CD4-positive, CD25-positive, alpha-beta regulatory T cell (primary cell): ENCODE results near the gene RNF213. TPM values are rescaled to one million over a fixed set of nuclear protein-coding genes. Genes with fewer than 3 reads are reported as not detected.

Source experiments
- ATAC-seq, 2 donors: fragments of 150-1000 bp; cut with Tn5 transposase; one replicate each; pipeline ENCODE4 v1.10.0; 2021; ENCODE audit warnings: low read depth in 2 of 2, moderate number of reproducible peaks in 2 of 2, moderate library complexity in 1 of 2
- DNase-seq, 3 donors: peaks; one replicate each; pipeline versions ENCODE4 v3.0.0 to v3.0.0-alpha.2; 2012 to 2022; ENCODE audit warnings: mixed read lengths in 1 of 3
- H3K27ac ChIP-seq: one replicate; pipeline ENCODE4 v1.7.0; 2013; ENCODE audit warnings: mild to moderate bottlenecking, low read length; ENCODE audit not compliant: insufficient read depth, poor library complexity, severe bottlenecking
- H3K27me3 ChIP-seq: one replicate; pipeline ENCODE4 v1.7.0; 2013; ENCODE audit warnings: low read length; ENCODE audit not compliant: control insufficient read depth, insufficient read depth
- H3K36me3 ChIP-seq: one replicate; pipeline ENCODE4 v1.7.0; 2013; ENCODE audit warnings: mild to moderate bottlenecking, low read length, moderate library complexity; ENCODE audit not compliant: control insufficient read depth, insufficient read depth
- H3K4me1 ChIP-seq: 2 replicates; pipeline ENCODE4 v1.7.0; 2013; ENCODE audit warnings: mild to moderate bottlenecking, low read length; ENCODE audit not compliant: insufficient read depth, control insufficient read depth, poor library complexity, severe bottlenecking
- H3K4me3 ChIP-seq: one replicate; pipeline ENCODE4 v1.7.0; 2013; ENCODE audit warnings: low read depth, mild to moderate bottlenecking, low read length, moderate library complexity
- H3K9me3 ChIP-seq, 2 experiments: 1 replicate in 1 of 2; 2 replicates in 1 of 2; pipeline ENCODE4 v1.7.0; 2013; ENCODE audit warnings: low read length in 2 of 2, mild to moderate bottlenecking in 1 of 2, moderate library complexity in 1 of 2; ENCODE audit not compliant: control insufficient read depth in 2 of 2
- H3K27ac Mint-ChIP-seq, 3 donors: one replicate each; pipeline ENCODE4 v1.8.0; 2020 to 2022; ENCODE audit warnings: mild to moderate bottlenecking in 3 of 3, mixed read lengths in 3 of 3, moderate library complexity in 2 of 3
- H3K27me3 Mint-ChIP-seq: one replicate; pipeline ENCODE4 v1.8.0; 2022; ENCODE audit warnings: mild to moderate bottlenecking, mixed read lengths
- H3K36me3 Mint-ChIP-seq: one replicate; pipeline ENCODE4 v1.8.0; 2020; ENCODE audit warnings: mixed read lengths
- H3K4me1 Mint-ChIP-seq, 4 donors: one replicate each; pipeline ENCODE4 v1.8.0; 2020 to 2022; ENCODE audit warnings: mixed read lengths in 4 of 4, mild to moderate bottlenecking in 1 of 4
- H3K4me3 Mint-ChIP-seq, 4 donors: one replicate each; pipeline ENCODE4 v1.8.0; 2020 to 2022; ENCODE audit warnings: mild to moderate bottlenecking in 4 of 4, mixed read lengths in 4 of 4, moderate library complexity in 3 of 4
- H3K9me3 Mint-ChIP-seq, 7 donors: one replicate each; pipeline ENCODE4 v1.8.0; 2020 to 2022; ENCODE audit warnings: mixed read lengths in 7 of 7, mild to moderate bottlenecking in 3 of 7, moderate library complexity in 2 of 7
- polyA plus RNA-seq, 4 donors: library from polyadenylated mRNA; unstranded; fragments of 300-500 nt; fragmentation: Illumina TruSeq; gene quantifications; one replicate each; pipeline ENCODE4 v1.2.3, GENCODE V29; 2021
- total RNA-seq: library from RNA; stranded (reverse); gene quantifications from one replicate; pipeline ENCODE4 v1.2.3, GENCODE V29; 2022

Gene RNF213
- total and polyA plus RNA-seq, 5 donors from 2014 or later = 27.6 to 666 (median 32.4) TPM

- Histone ChIP-seq H3K27ac (no peak overlapping the region), H3K36me3 (peaks cover 78% of the 10 kb centered on the region), H3K27me3 (no peaks in the 10 kb centered on the region), H3K9me3 (peaks cover 0 to 2% of the 10 kb centered on the region in 2 experiments), H3K4me1 (no peaks in the 10 kb centered on the region), H3K4me3 (no peak overlapping the region)
- Mint-ChIP-seq H3K27ac (no peak overlapping the region), H3K4me3 (peak overlapping the region in 1 of 4 donors; percentile 11), H3K9me3 (peaks cover 0 to 7% (median 0%) of the 10 kb centered on the region in 7 donors), H3K4me1 (peaks cover 6 to 17% (median 14%) of the 10 kb centered on the region in 4 donors), H3K36me3 (peaks cover 71% of the 10 kb centered on the region), H3K27me3 (no peaks in the 10 kb centered on the region)
- ATAC-seq (no peak), DNase-seq (no peak)
These were observed 58.8 kb downstream of the RNF213 start for GRCh38 chr17:80319262-80319998.

GRCh38 chr17:80319999-80320344 lies 59.3 kb downstream of the RNF213 start:
- Histone ChIP-seq H3K9me3 (peaks cover 0 to 2% of the 10 kb centered on the region in 2 experiments), H3K36me3 (peaks cover 83% of the 10 kb centered on the region), H3K4me1 (no peaks in the 10 kb centered on the region), H3K27me3 (no peaks in the 10 kb centered on the region), H3K27ac (no peak overlapping the region), H3K4me3 (no peak overlapping the region)
- peaks cover 0 to 7% (median 0%) of the 10 kb centered on the region in 7 donors for H3K9me3 Mint-ChIP-seq
- peaks cover 75% of the 10 kb centered on the region for H3K36me3 Mint-ChIP-seq
- H3K27ac Mint-ChIP-seq = no peak overlapping the region
- no peak overlapping the region for H3K4me3 Mint-ChIP-seq
- no peaks in the 10 kb centered on the region for H3K27me3 Mint-ChIP-seq
- DNase-seq (no peak), ATAC-seq (no peak)
- peaks cover 6 to 18% (median 15%) of the 10 kb centered on the region in 4 donors for H3K4me1 Mint-ChIP-seq

- Histone ChIP-seq H3K4me3 (no peak overlapping the region), H3K4me1 (no peaks in the 10 kb centered on the region), H3K9me3 (peaks cover 0 to 2% of the 10 kb centered on the region in 2 experiments), H3K27me3 (no peaks in the 10 kb centered on the region), H3K36me3 (peaks cover 87% of the 10 kb centered on the region), H3K27ac (no peak overlapping the region)
- Mint-ChIP-seq H3K4me3 (no peak overlapping the region), H3K4me1 (peaks cover 6 to 18% (median 15%) of the 10 kb centered on the region in 4 donors), H3K36me3 (peaks cover 80% of the 10 kb centered on the region), H3K9me3 (peaks cover 0 to 7% (median 0%) of the 10 kb centered on the region in 7 donors), H3K27me3 (no peaks in the 10 kb centered on the region), H3K27ac (no peak overlapping the region)
- DNase-seq (no peak), ATAC-seq (no peak)
These were observed 59.8 kb downstream of the RNF213 start for GRCh38 chr17:80320496-80320895.

- Mint-ChIP-seq H3K4me1 (peaks cover 2 to 12% (median 10%) of the 10 kb centered on the region in 4 donors), H3K27me3 (no peaks in the 10 kb centered on the region), H3K27ac (no peak overlapping the region), H3K4me3 (no peak overlapping the region), H3K9me3 (peaks cover 0 to 7% (median 0%) of the 10 kb centered on the region in 7 donors), H3K36me3 (peaks cover 78% of the 10 kb centered on the region)
- H3K9me3 ChIP-seq = peaks cover 0 to 2% of the 10 kb centered on the region in 2 experiments
- H3K27ac ChIP-seq = no peak overlapping the region
- H3K4me1 ChIP-seq = no peaks in the 10 kb centered on the region
- no peak overlapping the region for H3K4me3 ChIP-seq
- H3K36me3 ChIP-seq = peaks cover 88% of the 10 kb centered on the region
- ATAC-seq (no peak), DNase-seq (no peak)
- H3K27me3 ChIP-seq = no peaks in the 10 kb centered on the region
These were observed 62.2 kb downstream of the RNF213 start for GRCh38 chr17:80322864-80323263.

- Mint-ChIP-seq H3K9me3 (peaks cover 0 to 7% (median 0%) of the 10 kb centered on the region in 7 donors), H3K4me3 (no peak overlapping the region), H3K4me1 (peaks cover 2 to 12% (median 11%) of the 10 kb centered on the region in 4 donors), H3K36me3 (peaks cover 84% of the 10 kb centered on the region), H3K27ac (peak overlapping the region in 1 of 3 donors; percentile 32), H3K27me3 (no peaks in the 10 kb centered on the region)
- DNase-seq (no peak), ATAC-seq (no peak)
- H3K4me1 ChIP-seq = no peaks in the 10 kb centered on the region
- peaks cover 92% of the 10 kb centered on the region for H3K36me3 ChIP-seq
- H3K27me3 ChIP-seq = no peaks in the 10 kb centered on the region
- peaks cover 0 to 2% of the 10 kb centered on the region in 2 experiments for H3K9me3 ChIP-seq
- no peak overlapping the region for H3K27ac ChIP-seq
- H3K4me3 ChIP-seq = no peak overlapping the region
These were observed 63.3 kb downstream of the RNF213 start for GRCh38 chr17:80323982-80324381.

GRCh38 chr17:80327518-80327917 lies 66.9 kb downstream of the RNF213 start:
- H3K27ac ChIP-seq = no peak overlapping the region
- no peaks in the 10 kb centered on the region for H3K27me3 Mint-ChIP-seq
- peak overlapping the region in 1 of 3 donors; percentile 50 for H3K27ac Mint-ChIP-seq
- peaks cover 2 to 8% (median 6%) of the 10 kb centered on the region in 4 donors for H3K4me1 Mint-ChIP-seq
- H3K4me3 Mint-ChIP-seq = no peak overlapping the region
- H3K36me3 ChIP-seq = peaks cover 95% of the 10 kb centered on the region
- ATAC-seq = no peak
- peaks cover 0 to 2% of the 10 kb centered on the region in 2 experiments for H3K9me3 ChIP-seq
- H3K4me1 ChIP-seq = no peaks in the 10 kb centered on the region
- H3K4me3 ChIP-seq = no peak overlapping the region
- peaks cover 0 to 7% (median 0%) of the 10 kb centered on the region in 7 donors for H3K9me3 Mint-ChIP-seq
- DNase-seq = no peak
- H3K36me3 Mint-ChIP-seq = peaks cover 83% of the 10 kb centered on the region
- H3K27me3 ChIP-seq = no peaks in the 10 kb centered on the region

GRCh38 chr17:80328634-80329380 lies 68.2 kb downstream of the RNF213 start:
- H3K4me3 Mint-ChIP-seq = peak overlapping the region in 1 of 4 donors; percentile 50
- Histone ChIP-seq H3K4me1 (no peaks in the 10 kb centered on the region), H3K27ac (no peak overlapping the region), H3K9me3 (no peaks in the 10 kb centered on the region), H3K36me3 (peaks cover 93% of the 10 kb centered on the region), H3K27me3 (no peaks in the 10 kb centered on the region), H3K4me3 (no peak overlapping the region)
- H3K36me3 Mint-ChIP-seq = peaks cover 77% of the 10 kb centered on the region
- DNase-seq (no peak), ATAC-seq (no peak)
- no peaks in the 10 kb centered on the region for H3K27me3 Mint-ChIP-seq
- peaks cover 0 to 2% (median 0%) of the 10 kb centered on the region in 7 donors for H3K9me3 Mint-ChIP-seq
- peak overlapping the region in 2 of 3 donors; percentile 20 to 50 for H3K27ac Mint-ChIP-seq
- H3K4me1 Mint-ChIP-seq = peaks cover 0 to 7% (median 3%) of the 10 kb centered on the region in 4 donors
